Pancreas (tissue), 10 donors: ENCODE results near the gene MS4A2. TPM values are rescaled to one million over a fixed set of nuclear protein-coding genes. Genes with fewer than 3 reads are reported as not detected.
"Not testable (repeated sequence)": the region's sequence is repeated elsewhere in the genome, so short reads cannot be mapped to it uniquely, and the experiment has no call there.

Experiments
- ATAC-seq, 4 donors: fragments of 200-7000 bp; cut with Tn5 transposase; one replicate each; pipeline versions ENCODE4 v1.8.0 to v1.9.1; 2020; ENCODE audit warnings: mild to moderate bottlenecking in 4 of 4, moderate library complexity in 4 of 4
- DNase-seq, 6 donors: peaks; one replicate each; pipeline ENCODE4 v3.0.0-alpha.2; 2020
- FAIRE-seq: peaks from 2 replicates; lab custom pipeline; 2012; peaks lifted over from hg19 to GRCh38; lab: Jason Lieb, UNC
- H3K27ac ChIP-seq, 4 donors: fragments of 200-600 bp; sonication (generic); 1 replicate in 3 of 4; 2 replicates in 1 of 4; pipeline versions ENCODE4 v1.5.0 to v1.8.0; 2020
- H3K27me3 ChIP-seq, 4 donors: fragments of 200-600 bp; one replicate each; pipeline ENCODE4 v1.8.0; 2021
- H3K36me3 ChIP-seq, 3 donors: fragments of 200-600 bp; sonication (generic) in 1 of 3; one replicate each; pipeline versions ENCODE4 v1.5.0 to v1.8.0; 2020 to 2021
- H3K4me1 ChIP-seq, 3 donors: fragments of 200-600 bp; one replicate each; pipeline ENCODE4 v1.8.0; 2021
- H3K4me3 ChIP-seq, 4 donors: fragments of 200-600 bp; sonication (generic) in 2 of 4; one replicate each; pipeline versions ENCODE4 v1.5.0 to v1.8.0; 2020 to 2021
- H3K9me3 ChIP-seq, 4 donors: fragments of 200-600 bp; one replicate each; pipeline ENCODE4 v1.8.0; 2021
- WGBS, 2 donors: extraction: QIAGEN DNeasy Blood & Tissue Kit; methylation state at CpG; one replicate each; pipeline ENCODE4 v1.1.7; 2013; 5-methylcytosine and 5-hydroxymethylcytosine counted together
- intact Hi-C, 3 donors: fragments of 100-400 bp; cut with DNase I; formaldehyde crosslinking; loops; one replicate each; pipeline versions ENCODE4 v1.11.1 to v1.14.2; 2022
- polyA plus RNA-seq, 2 donors: library from polyadenylated mRNA; stranded (reverse); fragments of 200-250 nt; gene quantifications; one replicate each; pipeline ENCODE4 v1.2.3, GENCODE V29; 2013
- total RNA-seq, 6 donors: library from RNA; stranded (reverse); fragmentation: NEBNext Ultra II Directional in 4 of 6; extraction: Animal tissue kit (Norgen Biotek cat#: 25700) in 4 of 6; gene quantifications; one replicate each; pipeline versions ENCODE4 v1.2.1 to v1.2.4, GENCODE V29; 2021 to 2023
- TF ChIP-seq, protein P1 (sequence below), 4 donors: fragments of 200-600 bp; sonication (generic) in 3 of 4; IDR thresholded peaks; one replicate each; pipeline versions ENCODE4 v1.5.0 to v1.8.0; 2021; ENCODE audit warnings: antibody characterized with exemption in 4 of 4
- donor health status: healthy with polysubstance abuse.
- donor health status: DM: no; HTN: no; CAD: no; lungs with moderate emphysema.
- donor health status: DM: no; HTN: no; CAD: no.
- donor health status: control.
- donor health status: control.
- donor health status: Bipolar disorder and iron deficiency.
- donor health status: DM: yes; HTN: yes; CAD: no.
- donor health status: DM: no; HTN: no; CAD: no.
- donor health status: DM: no; HTN: no; CAD: no.
- donor health status: DM: yes; HTN: yes; CAD: no.

Gene MS4A2
- total and polyA plus RNA-seq, 8 donors, result 0.04 to 0.93 (median 0.35) TPM; not detected in 1

- Histone ChIP-seq H3K27me3 (no peaks in the 10 kb centered on the region), H3K9me3 (no peaks in the 10 kb centered on the region), H3K36me3 (no peaks in the 10 kb centered on the region), H3K27ac (no peak overlapping the region), H3K4me3 (no peak overlapping the region), H3K4me1 (peaks cover 10 to 11% (median 10%) of the 10 kb centered on the region in 3 donors)
- DNase-seq (no peak), ATAC-seq (peak in 3 of 4 donors; percentile 32 to 59 (median 54)), FAIRE-seq (no peak)
- intact Hi-C loops, result no loop called here
- TF ChIP-seq, protein P1, sequence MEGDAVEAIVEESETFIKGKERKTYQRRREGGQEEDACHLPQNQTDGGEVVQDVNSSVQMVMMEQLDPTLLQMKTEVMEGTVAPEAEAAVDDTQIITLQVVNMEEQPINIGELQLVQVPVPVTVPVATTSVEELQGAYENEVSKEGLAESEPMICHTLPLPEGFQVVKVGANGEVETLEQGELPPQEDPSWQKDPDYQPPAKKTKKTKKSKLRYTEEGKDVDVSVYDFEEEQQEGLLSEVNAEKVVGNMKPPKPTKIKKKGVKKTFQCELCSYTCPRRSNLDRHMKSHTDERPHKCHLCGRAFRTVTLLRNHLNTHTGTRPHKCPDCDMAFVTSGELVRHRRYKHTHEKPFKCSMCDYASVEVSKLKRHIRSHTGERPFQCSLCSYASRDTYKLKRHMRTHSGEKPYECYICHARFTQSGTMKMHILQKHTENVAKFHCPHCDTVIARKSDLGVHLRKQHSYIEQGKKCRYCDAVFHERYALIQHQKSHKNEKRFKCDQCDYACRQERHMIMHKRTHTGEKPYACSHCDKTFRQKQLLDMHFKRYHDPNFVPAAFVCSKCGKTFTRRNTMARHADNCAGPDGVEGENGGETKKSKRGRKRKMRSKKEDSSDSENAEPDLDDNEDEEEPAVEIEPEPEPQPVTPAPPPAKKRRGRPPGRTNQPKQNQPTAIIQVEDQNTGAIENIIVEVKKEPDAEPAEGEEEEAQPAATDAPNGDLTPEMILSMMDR (IDR thresholded peaks at IDR 0.05), result no peak
These were observed 10.0 kb downstream of the MS4A2 start for GRCh38 chr11:60098508-60098907.

GRCh38 chr11:60100516-60100915, 12.1 kb downstream of the MS4A2 start:
- no peaks in the 10 kb centered on the region for H3K27me3 ChIP-seq
- no peak overlapping the region for H3K4me3 ChIP-seq
- FAIRE-seq, result no peak
- TF ChIP-seq, protein P1 (IDR thresholded peaks at IDR 0.05), result no peak
- no peaks in the 10 kb centered on the region for H3K9me3 ChIP-seq
- H3K36me3 ChIP-seq, result no peaks in the 10 kb centered on the region
- DNase-seq, result no peak
- intact Hi-C loops, result no loop called here
- ATAC-seq, result no peak
- peaks cover 4 to 8% (median 6%) of the 10 kb centered on the region in 3 donors for H3K4me1 ChIP-seq
- WGBS, 2 donors, result 47 to 52% methylated on average over 1 of the region's 1 CpG
- H3K27ac ChIP-seq, result no peak overlapping the region

DNA sequence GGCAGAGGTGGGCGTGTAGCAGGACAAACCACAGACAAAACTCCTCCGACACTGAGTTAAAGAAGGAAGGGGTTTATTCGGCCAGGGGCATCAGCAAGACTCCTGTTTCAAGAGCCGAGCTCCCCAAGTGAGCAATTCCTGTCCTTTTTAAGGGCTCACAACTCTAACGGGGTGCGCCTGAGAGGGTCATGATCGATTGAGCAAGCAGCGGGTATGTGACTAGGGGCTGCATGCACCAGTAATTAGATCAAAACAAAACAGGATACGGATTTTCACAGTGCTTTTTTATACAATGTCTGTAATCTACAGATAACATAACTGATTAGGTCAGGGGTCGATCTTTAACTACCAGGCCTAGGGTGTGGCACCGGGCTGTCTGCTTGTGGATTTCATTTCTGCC, 12.9 kb downstream of the MS4A2 start:
- H3K9me3 ChIP-seq, FAIRE-seq, H3K27ac ChIP-seq, ATAC-seq, DNase-seq, H3K27me3 ChIP-seq, H3K36me3 ChIP-seq, H3K4me3 ChIP-seq, H3K4me1 ChIP-seq, intact Hi-C loops: not testable (repeated sequence)
- 86 to 89% methylated on average over 11 of the region's 11 CpGs for WGBS, 2 donors

- H3K4me3 ChIP-seq, ATAC-seq, H3K9me3 ChIP-seq, H3K4me1 ChIP-seq, intact Hi-C loops, DNase-seq, H3K27me3 ChIP-seq, H3K27ac ChIP-seq, H3K36me3 ChIP-seq, FAIRE-seq: not testable (repeated sequence)
- 77 to 79% methylated on average over 8 of the region's 8 CpGs for WGBS, 2 donors
These were observed 16.1 kb downstream of the MS4A2 start for GRCh38 chr11:60104471-60105115.

GRCh38 chr11:60108631-60109030, 20.2 kb downstream of the MS4A2 start:
- ATAC-seq, FAIRE-seq: not testable (repeated sequence)

DNA sequence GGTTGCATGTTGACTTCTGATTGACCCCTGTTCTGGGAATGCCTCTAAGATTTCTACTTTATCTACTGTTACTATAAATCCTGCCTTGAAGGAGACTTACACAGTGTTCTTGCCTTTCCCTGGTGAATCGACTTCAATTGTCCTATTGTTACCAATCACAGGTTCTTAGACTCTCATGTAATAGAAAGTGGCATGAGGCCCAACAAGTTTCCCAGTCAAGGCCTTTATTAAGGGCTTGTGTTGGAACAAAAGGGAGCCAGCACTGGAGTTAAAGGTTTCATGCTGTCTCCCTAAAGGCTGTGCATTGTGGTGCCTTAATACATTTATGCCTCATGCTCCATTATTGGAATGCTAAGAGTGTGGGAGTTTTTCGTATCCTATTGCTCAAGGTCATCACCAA, 23.3 kb downstream of the MS4A2 start:
- H3K4me3 ChIP-seq, result no peak overlapping the region
- TF ChIP-seq, protein P1 (IDR thresholded peaks at IDR 0.05), result no peak
- ATAC-seq (no peak), FAIRE-seq (no peak), DNase-seq (no peak)
- intact Hi-C loops, result no loop called here
- no peaks in the 10 kb centered on the region for H3K36me3 ChIP-seq
- no peaks in the 10 kb centered on the region for H3K9me3 ChIP-seq
- H3K27ac ChIP-seq, result no peak overlapping the region
- H3K27me3 ChIP-seq, result no peaks in the 10 kb centered on the region
- 51 to 55% methylated on average over 2 of the region's 2 CpGs for WGBS, 2 donors
- H3K4me1 ChIP-seq, result peaks cover 0 to 3% (median 0%) of the 10 kb centered on the region in 3 donors

More at GRCh38 chr11:60108631-60109030, 20.2 kb downstream of the MS4A2 start:
- 92% methylated on average over 5 of the region's 5 CpGs for WGBS, 2 donors
- intact Hi-C loops, H3K4me1 ChIP-seq, H3K27me3 ChIP-seq, H3K9me3 ChIP-seq, DNase-seq, H3K36me3 ChIP-seq, H3K27ac ChIP-seq, H3K4me3 ChIP-seq: not testable (repeated sequence)
